Gastroesophageal sphincter (tissue), 3 donors: Measurements from ENCODE around the gene DCBLD2.

Experiments used
- POLR2A ChIP-seq, 2 donors: fragments of 450-650 bp; IDR thresholded peaks; one replicate each; pipeline ENCODE4 v1.6.1; 2017; ENCODE audit warnings: antibody characterized with exemption in 2 of 2, mild to moderate bottlenecking in 2 of 2, moderate library complexity in 1 of 2
- POLR2AphosphoS5 ChIP-seq: sonication (generic); formaldehyde crosslinking; IDR thresholded peaks from one replicate; pipeline ENCODE4 v1.6.1; 2017; ENCODE audit warnings: antibody characterized with exemption
- TF ChIP-seq, protein P1 (sequence below), 4 experiments: fragments of 200-600 bp in 2 of 4; fragments of 450-650 bp in 2 of 4; sonication (generic) in 1 of 4; IDR thresholded peaks; one replicate each; pipeline ENCODE4 v1.5.1; 2017 to 2019; ENCODE audit warnings: antibody characterized with exemption in 4 of 4, mild to moderate bottlenecking in 2 of 4, moderate library complexity in 2 of 4

- TF ChIP-seq, protein P1, sequence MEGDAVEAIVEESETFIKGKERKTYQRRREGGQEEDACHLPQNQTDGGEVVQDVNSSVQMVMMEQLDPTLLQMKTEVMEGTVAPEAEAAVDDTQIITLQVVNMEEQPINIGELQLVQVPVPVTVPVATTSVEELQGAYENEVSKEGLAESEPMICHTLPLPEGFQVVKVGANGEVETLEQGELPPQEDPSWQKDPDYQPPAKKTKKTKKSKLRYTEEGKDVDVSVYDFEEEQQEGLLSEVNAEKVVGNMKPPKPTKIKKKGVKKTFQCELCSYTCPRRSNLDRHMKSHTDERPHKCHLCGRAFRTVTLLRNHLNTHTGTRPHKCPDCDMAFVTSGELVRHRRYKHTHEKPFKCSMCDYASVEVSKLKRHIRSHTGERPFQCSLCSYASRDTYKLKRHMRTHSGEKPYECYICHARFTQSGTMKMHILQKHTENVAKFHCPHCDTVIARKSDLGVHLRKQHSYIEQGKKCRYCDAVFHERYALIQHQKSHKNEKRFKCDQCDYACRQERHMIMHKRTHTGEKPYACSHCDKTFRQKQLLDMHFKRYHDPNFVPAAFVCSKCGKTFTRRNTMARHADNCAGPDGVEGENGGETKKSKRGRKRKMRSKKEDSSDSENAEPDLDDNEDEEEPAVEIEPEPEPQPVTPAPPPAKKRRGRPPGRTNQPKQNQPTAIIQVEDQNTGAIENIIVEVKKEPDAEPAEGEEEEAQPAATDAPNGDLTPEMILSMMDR (IDR thresholded peaks at IDR 0.05) = no peak
- TF ChIP-seq POLR2AphosphoS5 = no peak
- no peak for TF ChIP-seq POLR2A (IDR thresholded peaks at IDR 0.05)
Observed at GRCh38 chr3:98890181-98890835, 11.2 kb downstream of the DCBLD2 start.
